PFSK-1 (cell line): Measurements from ENCODE around the gene SCUBE1.

ENCODE experiments used
- FOXP2 ChIP-seq: optimal IDR thresholded peaks from 2 replicates; pipeline ENCODE3; 2011; ENCODE audit warnings: borderline replicate concordance, control low read depth, inconsistent platforms; ENCODE audit not compliant: insufficient read depth; ENCODE audit errors: extremely low read length, extremely low read depth
- POLR2AphosphoS5 ChIP-seq: IDR thresholded peaks from 2 replicates; pipeline ENCODE4 v1.6.1; 2012; ENCODE audit warnings: low read depth, mild to moderate bottlenecking, control low read depth, low read length, moderate library complexity
- SIN3A ChIP-seq: IDR thresholded peaks from 2 replicates; pipeline ENCODE4 v1.6.1; 2012; ENCODE audit warnings: mild to moderate bottlenecking, low read length, moderate library complexity, borderline replicate concordance; ENCODE audit not compliant: insufficient read depth
- TAF1 ChIP-seq: IDR thresholded peaks from 2 replicates; pipeline ENCODE4 v1.6.1; 2012; ENCODE audit warnings: low read length, control low read depth, borderline replicate concordance; ENCODE audit not compliant: insufficient read depth
- TF ChIP-seq, protein P1 (sequence below), 2 experiments: IDR thresholded peaks; 2 replicates each; pipeline versions ENCODE4 v1.6.1 to v1.8.0; 2011 to 2012; ENCODE audit warnings: low read depth in 2 of 2, low read length in 2 of 2, control low read depth in 1 of 2, inconsistent platforms in 1 of 2, mild to moderate bottlenecking in 1 of 2, moderate library complexity in 1 of 2; ENCODE audit not compliant: insufficient read depth in 1 of 2

SCUBE1 gene

DNA sequence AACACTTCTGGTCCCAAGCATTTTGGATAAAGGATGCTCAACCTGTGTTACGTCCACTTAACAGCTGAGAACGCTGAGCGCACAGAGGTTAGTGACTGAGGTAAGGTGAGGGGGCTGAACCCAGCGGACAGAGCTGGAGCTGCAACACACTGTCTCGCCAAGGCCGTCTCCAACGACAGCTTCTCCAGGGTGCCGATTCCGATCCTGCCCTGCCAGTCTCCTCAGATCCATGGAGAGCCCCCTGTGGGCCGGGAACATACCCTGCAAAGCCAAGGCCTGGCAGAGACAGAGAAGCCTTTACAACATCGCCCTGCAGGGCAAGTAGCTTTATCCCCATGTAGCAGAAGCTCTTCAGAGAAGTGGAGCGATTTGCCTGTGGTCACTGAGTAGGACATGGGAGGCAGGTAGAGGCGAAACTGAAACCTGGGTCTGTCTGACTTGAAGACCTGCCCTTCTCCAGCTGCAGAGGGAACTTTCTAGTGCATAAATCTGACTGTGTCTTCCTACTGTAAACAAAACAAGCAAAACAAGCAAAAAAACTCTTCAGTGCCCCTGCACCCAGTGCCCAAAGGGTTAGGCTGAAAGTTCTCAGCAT is 72.8 kb downstream of the SCUBE1 start:
- TF ChIP-seq TAF1 (no peak), SIN3A (no peak), POLR2AphosphoS5 (no peak), FOXP2 (no peak)
- TF ChIP-seq, protein P1, sequence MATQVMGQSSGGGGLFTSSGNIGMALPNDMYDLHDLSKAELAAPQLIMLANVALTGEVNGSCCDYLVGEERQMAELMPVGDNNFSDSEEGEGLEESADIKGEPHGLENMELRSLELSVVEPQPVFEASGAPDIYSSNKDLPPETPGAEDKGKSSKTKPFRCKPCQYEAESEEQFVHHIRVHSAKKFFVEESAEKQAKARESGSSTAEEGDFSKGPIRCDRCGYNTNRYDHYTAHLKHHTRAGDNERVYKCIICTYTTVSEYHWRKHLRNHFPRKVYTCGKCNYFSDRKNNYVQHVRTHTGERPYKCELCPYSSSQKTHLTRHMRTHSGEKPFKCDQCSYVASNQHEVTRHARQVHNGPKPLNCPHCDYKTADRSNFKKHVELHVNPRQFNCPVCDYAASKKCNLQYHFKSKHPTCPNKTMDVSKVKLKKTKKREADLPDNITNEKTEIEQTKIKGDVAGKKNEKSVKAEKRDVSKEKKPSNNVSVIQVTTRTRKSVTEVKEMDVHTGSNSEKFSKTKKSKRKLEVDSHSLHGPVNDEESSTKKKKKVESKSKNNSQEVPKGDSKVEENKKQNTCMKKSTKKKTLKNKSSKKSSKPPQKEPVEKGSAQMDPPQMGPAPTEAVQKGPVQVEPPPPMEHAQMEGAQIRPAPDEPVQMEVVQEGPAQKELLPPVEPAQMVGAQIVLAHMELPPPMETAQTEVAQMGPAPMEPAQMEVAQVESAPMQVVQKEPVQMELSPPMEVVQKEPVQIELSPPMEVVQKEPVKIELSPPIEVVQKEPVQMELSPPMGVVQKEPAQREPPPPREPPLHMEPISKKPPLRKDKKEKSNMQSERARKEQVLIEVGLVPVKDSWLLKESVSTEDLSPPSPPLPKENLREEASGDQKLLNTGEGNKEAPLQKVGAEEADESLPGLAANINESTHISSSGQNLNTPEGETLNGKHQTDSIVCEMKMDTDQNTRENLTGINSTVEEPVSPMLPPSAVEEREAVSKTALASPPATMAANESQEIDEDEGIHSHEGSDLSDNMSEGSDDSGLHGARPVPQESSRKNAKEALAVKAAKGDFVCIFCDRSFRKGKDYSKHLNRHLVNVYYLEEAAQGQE (IDR thresholded peaks at IDR 0.05; ENCODE audit: insufficient read depth in 1 of 2, low read depth in 2 of 2, low read length in 2 of 2): no peak

DNA sequence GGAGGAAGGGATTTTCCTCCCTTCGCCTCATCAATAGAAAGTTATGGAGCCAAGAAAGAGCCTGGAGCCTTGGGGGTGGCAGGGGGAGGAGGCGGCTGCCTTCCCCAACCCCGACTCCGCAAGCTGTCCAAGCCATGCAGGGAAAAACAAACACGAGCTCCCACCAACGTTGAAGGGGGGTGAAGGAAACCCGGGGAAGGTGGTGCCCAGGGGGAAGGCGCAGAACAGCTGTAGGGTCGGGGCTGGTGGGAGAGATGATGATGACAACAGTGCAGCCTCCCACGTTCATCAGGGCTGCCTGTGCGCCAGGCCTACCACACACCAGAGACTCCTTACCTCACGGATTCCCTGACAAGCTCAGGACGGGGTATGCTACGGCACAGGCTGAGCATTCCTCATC is 73.5 kb downstream of the SCUBE1 start:
- no peak for TF ChIP-seq FOXP2
- TF ChIP-seq TAF1: no peak
- TF ChIP-seq, protein P1 (IDR thresholded peaks at IDR 0.05; ENCODE audit: insufficient read depth in 1 of 2, low read depth in 2 of 2, low read length in 2 of 2): no peak
- no peak for TF ChIP-seq SIN3A
- no peak for TF ChIP-seq POLR2AphosphoS5

DNA sequence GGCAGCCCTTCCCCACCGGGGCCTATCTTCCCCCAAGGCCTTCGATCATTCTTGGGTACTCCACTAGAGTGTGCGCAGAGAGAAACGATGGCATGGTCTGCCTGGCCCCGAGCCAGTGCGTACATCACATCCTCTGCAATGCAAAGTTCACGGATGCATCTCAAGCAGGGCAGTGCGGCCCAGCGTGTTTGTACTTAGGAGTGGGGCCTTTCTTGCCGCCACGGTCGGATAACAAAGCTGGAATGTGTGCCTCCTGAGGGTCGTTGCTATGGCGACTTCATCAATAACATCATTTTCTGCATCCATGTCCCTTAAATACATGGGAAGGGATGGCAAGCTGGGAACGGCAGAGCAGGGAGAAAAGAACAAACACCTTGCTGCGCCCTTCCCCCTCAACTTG is 73.9 kb downstream of the SCUBE1 start:
- TF ChIP-seq FOXP2 (no peak), POLR2AphosphoS5 (no peak), TAF1 (no peak), SIN3A (no peak)
- TF ChIP-seq, protein P1 (IDR thresholded peaks at IDR 0.05; ENCODE audit: insufficient read depth in 1 of 2, low read depth in 2 of 2, low read length in 2 of 2): no peak

DNA sequence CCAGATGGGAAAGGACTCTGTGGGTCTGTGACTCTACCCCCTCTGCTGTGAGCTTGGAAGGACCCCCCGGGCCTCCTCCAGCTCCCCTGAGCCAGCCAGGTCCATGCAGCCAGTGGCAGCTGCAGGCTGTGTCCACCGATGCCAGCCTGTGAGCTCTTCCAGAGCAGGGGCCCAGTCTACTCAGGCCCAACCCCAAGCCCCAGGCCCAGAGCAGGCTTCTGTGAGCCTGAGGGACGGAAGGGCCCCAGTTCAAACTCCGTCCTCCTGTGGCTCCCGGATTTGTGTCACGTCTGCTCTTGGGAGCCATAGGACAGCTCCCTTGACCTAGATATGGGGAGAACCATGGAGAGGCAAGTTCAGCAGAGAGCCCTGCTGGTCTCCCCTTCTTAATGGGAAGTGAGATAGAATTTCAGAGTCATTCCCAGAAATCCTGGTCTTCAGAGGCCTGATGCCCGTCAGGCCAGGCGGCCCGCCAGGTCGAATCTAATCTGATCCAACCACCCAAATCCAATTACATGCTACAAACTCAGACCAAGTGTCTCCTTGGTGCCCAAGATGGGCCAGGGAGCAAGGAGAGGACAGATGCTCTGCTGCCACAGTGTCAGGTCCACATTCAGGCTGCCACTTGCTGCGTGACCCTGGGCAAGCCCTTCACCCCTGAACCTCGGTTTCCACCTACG is 75.1 kb downstream of the SCUBE1 start:
- no peak for TF ChIP-seq POLR2AphosphoS5
- TF ChIP-seq, protein P1 (IDR thresholded peaks at IDR 0.05; ENCODE audit: insufficient read depth in 1 of 2, low read depth in 2 of 2, low read length in 2 of 2): no peak
- TF ChIP-seq TAF1: no peak
- TF ChIP-seq SIN3A: no peak
- no peak for TF ChIP-seq FOXP2
